Lower leg skin (tissue), 3 donors: Measurements from ENCODE around the gene LIPC.

Source experiments
- CTCF ChIP-seq, 3 donors: fragments of 450-650 bp; IDR thresholded peaks; one replicate each; pipeline ENCODE4 v1.5.1; 2016; ENCODE audit warnings: antibody characterized with exemption in 3 of 3, mild to moderate bottlenecking in 3 of 3, moderate library complexity in 2 of 3
- POLR2A ChIP-seq, 2 donors: fragments of 450-650 bp; IDR thresholded peaks; one replicate each; pipeline ENCODE4 v1.6.1; 2016 to 2017; ENCODE audit warnings: antibody characterized with exemption in 2 of 2, mild to moderate bottlenecking in 1 of 2, moderate library complexity in 1 of 2

- TF ChIP-seq CTCF (IDR thresholded peaks at IDR 0.05) (no peak), POLR2A (IDR thresholded peaks at IDR 0.05) (no peak)
Measured at GRCh38 chr15:58440158-58440910, 8.5 kb downstream of the LIPC start.
